Stimulated activated CD4-positive, alpha-beta T cell treated with anti-CD3 and anti-CD28 coated beads, TNF-alpha, amount 100 ng/mL, for 24 hours (primary cell): Measurements from ENCODE around the gene PSG2.
"Not testable (repeated sequence)": the region's sequence is repeated elsewhere in the genome, so short reads cannot be mapped to it uniquely, and the experiment has no call there.

Source experiments
- DNase-seq, 3 experiments: peaks; one replicate each; pipeline ENCODE4 v3.0.0-alpha.2; 2020; ENCODE audit warnings: low read depth in 3 of 3

The PSG2 gene

GRCh38 chr19:43082601-43083000, at the start of gene PSG2:
Gene PSG2 (minus strand): TSS chr19:43082701. CDS start chr19:43082569, 132 bp downstream.
- not testable (repeated sequence) for DNase-seq

- DNase-seq: not testable (repeated sequence)
Observed at GRCh38 chr19:43131281-43131842, 48.9 kb upstream of the PSG2 start.

- DNase-seq: not testable (repeated sequence)
Observed at GRCh38 chr19:43129197-43129596, 46.7 kb upstream of the PSG2 start.

- not testable (repeated sequence) for DNase-seq
Observed at GRCh38 chr19:43127336-43127735, 44.8 kb upstream of the PSG2 start.

GRCh38 chr19:43126720-43127119, 44.2 kb upstream of the PSG2 start:
- DNase-seq: no peak

GRCh38 chr19:43124360-43124759, 41.9 kb upstream of the PSG2 start:
- no peak for DNase-seq

- DNase-seq: not testable (repeated sequence)
Observed at GRCh38 chr19:43120433-43121026, 38.0 kb upstream of the PSG2 start.

- DNase-seq: not testable (repeated sequence)
Observed at GRCh38 chr19:43119526-43119925, 37.0 kb upstream of the PSG2 start.

- DNase-seq: not testable (repeated sequence)
Observed at GRCh38 chr19:43116421-43116820, 33.9 kb upstream of the PSG2 start.

GRCh38 chr19:43115548-43115947, 33.0 kb upstream of the PSG2 start:
- DNase-seq: not testable (repeated sequence)

GRCh38 chr19:43115064-43115463, 32.6 kb upstream of the PSG2 start:
- not testable (repeated sequence) for DNase-seq

GRCh38 chr19:43114626-43115025, 32.1 kb upstream of the PSG2 start:
- DNase-seq: not testable (repeated sequence)

- not testable (repeated sequence) for DNase-seq
Observed at GRCh38 chr19:43107401-43107800, 24.9 kb upstream of the PSG2 start.

- no peak for DNase-seq
Observed at GRCh38 chr19:43105496-43105895, 23.0 kb upstream of the PSG2 start.

- not testable (repeated sequence) for DNase-seq
Observed at GRCh38 chr19:43104215-43104850, 21.8 kb upstream of the PSG2 start.

- no peak for DNase-seq
Observed at GRCh38 chr19:43101950-43102349, 19.4 kb upstream of the PSG2 start.

GRCh38 chr19:43098416-43098815, 15.9 kb upstream of the PSG2 start:
- DNase-seq: not testable (repeated sequence)

- peak in 1 of 3 experiments; percentile 38 for DNase-seq
Observed at GRCh38 chr19:43087702-43088340, 5.3 kb upstream of the PSG2 start.

- DNase-seq: not testable (repeated sequence)
Observed at GRCh38 chr19:43085796-43086530, 3.5 kb upstream of the PSG2 start.

- peak in 1 of 3 experiments; percentile 27 for DNase-seq
Observed at GRCh38 chr19:43084196-43084832, 1.8 kb upstream of the PSG2 start.

GRCh38 chr19:43083721-43084120, 1.2 kb upstream of the PSG2 start:
- DNase-seq: not testable (repeated sequence)
